Measurements from ENCODE around the gene MORN3.

- TF ChIP-seq EZH2 (IDR thresholded peaks at IDR 0.05; ENCODE audit: borderline replicate concordance, insufficient read depth, low read length, poor library complexity, severe bottlenecking) (no peak), EP300 (conservative IDR thresholded peaks at IDR 0.05; ENCODE audit: poor library complexity, severe bottlenecking) (no peak), CTCF (IDR thresholded peaks at IDR 0.05; ENCODE audit: poor library complexity, severe bottlenecking) (no peak), POLR2AphosphoS5 (IDR thresholded peaks at IDR 0.05) (no peak), TAF1 (IDR thresholded peaks at IDR 0.05; ENCODE audit: low read depth) (no peak), RAD21 (conservative IDR thresholded peaks at IDR 0.05) (no peak), SMC3 (conservative IDR thresholded peaks at IDR 0.05; ENCODE audit: poor library complexity) (no peak), MXI1 (conservative IDR thresholded peaks at IDR 0.05; ENCODE audit: poor library complexity, severe bottlenecking) (no peak)
- TF ChIP-seq, protein P1, sequence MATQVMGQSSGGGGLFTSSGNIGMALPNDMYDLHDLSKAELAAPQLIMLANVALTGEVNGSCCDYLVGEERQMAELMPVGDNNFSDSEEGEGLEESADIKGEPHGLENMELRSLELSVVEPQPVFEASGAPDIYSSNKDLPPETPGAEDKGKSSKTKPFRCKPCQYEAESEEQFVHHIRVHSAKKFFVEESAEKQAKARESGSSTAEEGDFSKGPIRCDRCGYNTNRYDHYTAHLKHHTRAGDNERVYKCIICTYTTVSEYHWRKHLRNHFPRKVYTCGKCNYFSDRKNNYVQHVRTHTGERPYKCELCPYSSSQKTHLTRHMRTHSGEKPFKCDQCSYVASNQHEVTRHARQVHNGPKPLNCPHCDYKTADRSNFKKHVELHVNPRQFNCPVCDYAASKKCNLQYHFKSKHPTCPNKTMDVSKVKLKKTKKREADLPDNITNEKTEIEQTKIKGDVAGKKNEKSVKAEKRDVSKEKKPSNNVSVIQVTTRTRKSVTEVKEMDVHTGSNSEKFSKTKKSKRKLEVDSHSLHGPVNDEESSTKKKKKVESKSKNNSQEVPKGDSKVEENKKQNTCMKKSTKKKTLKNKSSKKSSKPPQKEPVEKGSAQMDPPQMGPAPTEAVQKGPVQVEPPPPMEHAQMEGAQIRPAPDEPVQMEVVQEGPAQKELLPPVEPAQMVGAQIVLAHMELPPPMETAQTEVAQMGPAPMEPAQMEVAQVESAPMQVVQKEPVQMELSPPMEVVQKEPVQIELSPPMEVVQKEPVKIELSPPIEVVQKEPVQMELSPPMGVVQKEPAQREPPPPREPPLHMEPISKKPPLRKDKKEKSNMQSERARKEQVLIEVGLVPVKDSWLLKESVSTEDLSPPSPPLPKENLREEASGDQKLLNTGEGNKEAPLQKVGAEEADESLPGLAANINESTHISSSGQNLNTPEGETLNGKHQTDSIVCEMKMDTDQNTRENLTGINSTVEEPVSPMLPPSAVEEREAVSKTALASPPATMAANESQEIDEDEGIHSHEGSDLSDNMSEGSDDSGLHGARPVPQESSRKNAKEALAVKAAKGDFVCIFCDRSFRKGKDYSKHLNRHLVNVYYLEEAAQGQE (IDR thresholded peaks at IDR 0.05; ENCODE audit: borderline replicate concordance): no peak
Measured at GRCh38 chr12:121657305-121658008, 12.0 kb downstream of the MORN3 start.
